HG03095 (cell line): ENCODE data around the gene RARRES2.
A peak's percentile ranks its signal among the peaks of the same experiment; 100 is the strongest.
"Not testable (repeated sequence)": the region's sequence is repeated elsewhere in the genome, so short reads cannot be mapped to it uniquely, and the experiment has no call there.

Experiments used
- ATAC-seq: cut with Tn5 transposase; IDR thresholded peaks from one replicate; pipeline ENCODE4 v1.9.1; 2021; ENCODE audit warnings: moderate library complexity; ENCODE audit not compliant: unreplicated experiment

Gene RARRES2

DNA sequence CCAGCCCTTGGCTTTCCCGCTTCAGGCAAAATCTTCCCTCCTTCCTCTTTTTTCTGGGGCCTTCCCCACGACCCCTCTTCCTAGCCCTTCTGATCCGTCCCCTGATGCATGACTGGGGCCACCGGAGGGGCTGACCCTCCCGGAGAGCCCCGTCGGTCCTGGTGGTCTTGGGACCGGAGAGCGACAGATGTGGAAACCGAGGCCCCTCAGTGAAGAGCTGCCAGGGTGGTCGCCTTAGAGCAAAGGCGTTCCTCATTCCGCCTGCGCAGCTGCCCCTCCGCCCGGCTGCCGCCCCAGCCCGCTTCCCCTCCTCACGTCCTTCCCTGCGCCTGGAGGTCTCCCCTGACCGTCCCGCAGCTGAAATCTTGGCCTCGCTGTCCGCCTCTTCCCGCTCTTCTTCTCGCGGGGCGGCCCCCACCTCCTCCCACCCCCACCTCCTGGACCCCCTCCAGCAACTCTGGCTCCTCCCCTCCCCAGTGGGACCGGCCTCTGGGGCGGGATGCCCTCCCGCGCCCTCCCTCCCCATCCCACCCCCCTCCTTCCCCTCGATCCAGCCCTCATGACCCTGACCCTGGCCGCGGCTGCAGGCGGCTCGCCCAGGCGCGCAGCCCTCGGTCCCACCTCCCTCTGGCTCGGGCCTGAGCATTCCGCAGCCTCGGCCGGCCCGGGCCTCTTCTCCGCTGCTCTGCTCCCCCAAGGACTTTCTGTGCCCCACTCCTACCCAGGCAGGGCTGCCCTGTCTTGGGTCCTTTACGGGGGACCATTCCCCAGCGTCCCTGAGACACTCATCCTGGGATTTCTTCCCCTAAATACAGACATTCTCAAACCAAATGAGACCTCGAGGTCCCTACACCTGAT is at the start of gene RARRES2:
TSS of gene RARRES2 (minus strand) at position 367 of the 858 bp plus-strand sequence. CDS start 1,020 bp downstream, outside the sequence.
- ATAC-seq, result no peak

DNA sequence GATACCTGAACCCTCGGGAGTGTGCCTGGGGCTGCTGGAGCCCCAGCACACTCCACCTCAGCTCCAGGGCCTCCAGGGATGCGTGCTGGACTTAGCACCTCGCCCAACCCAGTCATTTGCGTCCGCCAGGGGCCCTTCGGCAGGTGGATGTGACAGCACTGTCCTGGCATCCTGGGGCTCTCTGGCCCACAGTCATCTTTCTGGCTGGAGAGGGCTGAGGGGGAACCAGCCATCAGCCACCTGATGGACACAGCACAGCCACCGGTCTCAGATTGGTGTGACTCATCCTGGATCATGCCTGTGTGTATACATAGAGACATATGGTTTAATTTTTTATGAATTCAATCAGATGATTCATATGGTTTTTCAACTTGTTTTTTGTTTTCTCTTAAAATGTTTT is 48.8 kb upstream of the RARRES2 start:
- no peak for ATAC-seq

DNA sequence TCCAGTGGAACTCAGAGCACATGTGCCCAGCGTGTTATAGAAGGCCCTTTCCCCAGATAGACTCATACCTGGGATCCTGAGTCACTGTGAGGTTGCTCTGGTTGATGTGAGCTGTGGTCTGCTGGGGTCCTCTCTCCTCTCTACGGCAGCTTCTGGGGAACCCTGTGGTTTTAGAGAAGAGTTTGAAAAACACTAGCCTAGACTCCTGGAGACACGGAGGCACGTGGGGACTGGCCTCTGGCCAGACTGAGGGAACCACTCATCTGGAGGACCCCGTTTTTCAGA is 48.0 kb upstream of the RARRES2 start:
- no peak for ATAC-seq

DNA sequence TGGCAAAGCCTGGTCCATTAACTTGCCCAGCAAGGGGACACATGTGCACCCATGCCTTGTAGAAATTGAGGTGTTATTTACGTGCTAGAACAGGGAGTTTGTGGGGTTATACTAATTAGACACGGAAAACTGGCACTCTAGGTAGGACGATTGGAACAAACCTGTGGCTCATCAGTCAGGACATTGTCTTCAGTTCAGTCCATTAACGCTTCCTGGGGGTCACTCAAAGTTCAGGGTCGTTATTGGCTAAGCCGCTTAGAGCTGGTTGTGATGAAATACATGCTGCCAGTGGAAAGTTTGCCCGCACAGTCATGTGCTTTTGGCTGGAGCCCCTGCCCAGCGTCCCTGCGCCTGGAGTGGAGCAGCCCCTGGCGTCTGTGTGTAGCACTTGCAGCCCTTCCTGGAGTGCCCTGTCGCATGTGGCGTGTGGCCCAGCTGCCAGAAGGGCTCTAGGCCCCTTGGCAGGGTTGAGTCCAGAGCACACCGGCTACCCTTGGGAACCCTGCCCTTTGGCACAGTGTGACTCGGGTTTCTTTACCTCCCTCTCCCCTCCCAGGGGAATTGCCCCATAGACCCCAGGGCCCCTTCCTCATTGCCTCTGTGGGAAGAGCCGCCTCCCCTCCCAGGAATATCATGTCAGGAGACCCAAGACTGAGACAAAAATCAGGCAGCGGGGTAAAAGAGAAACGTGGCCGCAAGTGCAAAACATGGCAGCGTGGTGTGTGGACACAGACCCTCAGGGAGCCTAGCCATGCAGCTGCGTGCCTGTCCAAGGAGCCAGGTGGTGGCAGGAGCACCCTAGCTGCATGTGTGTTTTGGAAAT is 47.5 kb upstream of the RARRES2 start:
- no peak for ATAC-seq

DNA sequence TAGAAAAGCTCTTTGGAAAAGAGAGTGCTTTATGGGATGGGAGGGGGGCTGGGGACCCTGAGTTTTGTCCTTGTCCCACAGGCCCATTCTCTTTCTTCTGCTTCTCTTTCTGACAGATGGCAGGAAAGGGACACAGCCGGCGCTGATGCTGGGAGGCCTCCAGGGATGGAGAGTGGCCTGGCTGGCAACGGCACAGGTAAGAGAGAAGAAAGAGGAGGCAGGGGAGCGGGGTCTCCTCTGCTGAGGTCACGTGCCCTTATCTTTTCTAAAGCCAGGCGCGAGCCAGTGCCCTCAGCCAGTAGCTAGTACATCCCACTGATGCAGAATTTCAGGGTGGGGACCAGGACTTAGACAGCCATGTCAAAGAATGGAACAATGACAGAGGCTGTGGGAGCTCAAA is 46.9 kb upstream of the RARRES2 start:
- ATAC-seq, result no peak

DNA sequence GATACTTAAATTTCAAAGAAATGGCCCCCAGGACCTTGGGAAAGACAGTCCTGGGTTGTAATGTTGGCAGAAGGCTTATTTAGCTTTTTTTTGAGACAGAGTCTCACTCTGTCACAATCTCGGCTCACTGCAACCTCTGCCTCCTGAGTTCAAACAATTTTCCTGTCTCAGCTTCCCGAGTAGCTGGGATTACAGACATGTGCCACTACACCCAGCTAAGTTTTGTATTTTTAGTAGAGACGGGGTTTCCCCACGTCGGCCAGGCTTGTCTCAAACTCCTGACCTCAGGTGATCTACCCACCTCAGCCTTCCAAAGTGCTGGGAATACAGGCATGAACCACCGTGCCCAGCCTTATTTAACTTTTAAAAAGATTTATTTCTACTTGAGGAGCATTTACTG is 44.5 kb upstream of the RARRES2 start:
- not testable (repeated sequence) for ATAC-seq

DNA sequence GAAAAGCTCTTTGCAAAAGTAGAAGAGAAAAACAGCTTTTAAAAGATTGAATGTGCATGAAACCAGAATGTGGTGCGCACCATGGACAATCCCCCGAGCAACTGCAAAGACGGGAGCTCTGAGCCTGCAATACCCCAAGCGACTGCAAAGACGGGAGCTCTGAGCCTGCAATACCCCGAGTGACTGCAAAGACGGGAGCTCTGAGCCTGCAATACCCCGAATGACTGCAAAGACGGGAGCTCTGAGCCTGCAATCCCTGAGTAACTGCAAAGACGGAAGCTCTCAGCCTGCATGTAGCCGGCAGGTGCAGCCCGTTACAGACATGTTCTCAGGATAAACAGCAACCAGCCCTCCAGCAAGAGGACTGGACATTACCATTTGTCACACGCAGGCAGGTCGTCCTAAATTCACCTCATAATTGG is 43.9 kb upstream of the RARRES2 start:
- ATAC-seq, result no peak

DNA sequence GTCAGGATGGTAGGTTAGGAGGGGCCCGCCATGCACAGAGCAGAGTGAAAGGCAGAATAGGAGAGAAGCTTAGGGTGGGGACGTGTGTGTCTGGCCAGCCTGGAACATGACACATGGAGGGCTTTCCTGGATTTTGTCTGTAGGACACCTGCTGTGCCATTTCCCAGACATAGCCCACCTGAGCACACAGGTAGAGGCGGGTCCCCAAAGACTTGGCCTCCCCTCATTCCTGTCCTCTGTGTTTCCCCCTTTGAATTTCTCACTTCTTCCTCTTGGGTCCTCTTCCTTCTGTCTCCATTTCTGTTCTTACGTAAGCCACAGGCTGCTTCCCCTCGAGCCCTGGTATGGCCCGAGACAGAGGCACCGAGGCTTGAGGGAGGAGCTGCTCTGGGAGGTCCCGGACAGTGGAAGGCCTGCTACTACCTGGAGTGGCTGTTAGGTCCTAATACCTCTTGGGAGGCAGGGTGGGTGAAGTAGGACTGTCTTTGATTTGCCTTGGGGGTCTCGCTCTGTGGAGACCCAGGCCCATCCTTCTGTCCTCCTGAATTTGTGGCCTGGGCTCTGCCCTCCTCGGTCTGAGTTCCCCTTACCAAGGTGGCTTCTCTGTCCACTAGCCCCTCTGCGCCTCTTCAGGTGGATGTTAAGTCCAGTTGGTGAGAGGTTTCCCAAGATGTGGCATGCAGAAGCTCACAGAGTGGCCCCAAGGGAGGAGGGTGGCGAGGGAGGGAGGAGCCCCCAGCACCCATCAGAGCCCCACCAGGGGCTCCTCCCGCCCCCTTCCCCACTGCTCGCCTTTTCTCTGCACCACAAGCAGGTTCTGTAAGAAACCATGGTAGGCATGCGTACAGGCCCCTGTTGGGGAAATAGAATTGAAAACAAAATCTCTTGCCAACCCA is 43.2 kb upstream of the RARRES2 start:
- ATAC-seq, result no peak

DNA sequence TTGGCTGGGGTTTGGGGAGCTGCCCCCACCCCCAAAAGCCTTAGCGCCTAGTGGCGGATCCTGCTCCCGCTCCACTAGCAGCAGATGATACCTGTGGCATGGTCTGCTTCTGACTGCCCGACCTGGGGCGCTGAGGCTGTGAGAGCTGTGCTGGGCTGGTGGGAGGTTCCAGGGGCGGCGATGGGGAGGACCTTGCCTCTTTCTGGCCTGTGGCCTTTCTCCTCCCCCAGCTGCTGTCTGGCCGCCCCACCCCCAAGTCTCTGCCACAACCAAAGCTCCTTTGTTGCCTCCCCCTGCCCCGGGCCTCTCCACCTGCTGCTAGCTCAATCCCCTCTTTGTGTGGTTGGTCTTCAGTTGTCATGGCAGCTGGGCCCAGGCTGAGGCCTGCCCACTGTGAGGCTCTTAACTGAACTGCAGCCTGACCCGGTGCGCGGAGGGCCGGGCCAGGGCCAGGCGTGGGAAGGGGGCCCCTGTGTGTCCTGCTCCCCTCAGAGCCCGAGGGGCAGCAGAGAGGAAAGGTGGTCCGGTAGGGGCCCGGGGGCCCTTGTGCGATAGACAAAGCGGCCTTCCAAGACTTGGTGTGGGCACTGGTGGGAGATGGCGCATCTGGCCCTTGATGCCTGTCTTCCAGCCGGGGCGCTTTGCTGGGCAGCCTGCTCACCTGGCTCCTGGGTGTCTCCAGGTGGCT is 42.4 kb upstream of the RARRES2 start:
- ATAC-seq, result no peak

DNA sequence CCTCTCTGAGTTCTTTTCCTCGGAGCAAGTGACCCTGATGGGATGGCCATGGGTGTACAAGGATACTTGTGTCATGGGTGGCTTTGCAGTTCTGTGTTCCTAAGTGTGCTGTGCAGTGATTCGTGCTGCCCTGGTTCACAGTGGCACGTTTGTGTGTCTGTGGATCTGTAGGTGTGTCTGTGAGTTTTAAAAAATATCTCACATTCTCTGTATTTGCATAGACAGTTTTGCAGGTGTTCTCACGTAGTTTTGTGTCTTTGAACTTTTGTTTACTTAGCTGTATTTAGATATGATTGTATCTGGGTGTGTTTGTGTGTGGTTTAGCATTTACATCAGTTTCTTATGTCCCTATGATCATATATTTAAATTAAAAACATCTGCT is 41.4 kb upstream of the RARRES2 start:
- ATAC-seq, result no peak

DNA sequence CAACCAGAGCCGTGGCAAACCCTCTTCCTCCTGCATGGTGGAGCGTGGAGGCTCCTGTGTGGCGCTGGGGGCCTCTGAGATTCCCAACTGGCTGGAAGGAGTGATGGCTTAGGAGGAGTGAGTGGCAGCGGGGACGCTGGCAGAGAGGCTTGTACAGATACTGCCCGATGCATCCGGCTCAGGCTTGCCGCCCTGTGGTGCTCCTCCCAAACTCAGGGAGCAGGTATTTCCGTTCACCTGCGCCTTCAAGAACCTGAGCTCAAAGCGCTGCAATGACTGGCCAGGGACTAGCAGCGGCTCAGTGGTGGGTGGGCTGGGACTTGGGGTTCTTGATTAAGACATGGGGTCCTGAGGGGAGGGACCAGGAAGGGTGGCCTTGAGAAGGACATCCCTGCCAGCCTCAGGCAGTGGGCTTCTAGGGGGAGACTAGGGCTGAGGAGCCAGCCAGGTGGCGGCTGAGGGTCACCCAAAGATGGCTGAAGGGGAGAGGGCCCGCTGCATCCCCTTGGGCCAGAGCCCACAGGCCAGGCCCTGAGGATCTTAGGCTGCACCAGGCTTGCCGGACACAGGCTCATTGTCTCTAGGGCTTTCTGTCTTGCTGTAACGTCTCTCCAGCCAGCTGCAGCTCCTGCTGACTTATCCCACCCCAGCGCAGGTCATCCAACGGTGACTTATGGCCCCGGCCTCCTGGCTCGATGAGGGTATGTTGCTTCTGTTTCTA is 40.9 kb upstream of the RARRES2 start:
- no peak for ATAC-seq

DNA sequence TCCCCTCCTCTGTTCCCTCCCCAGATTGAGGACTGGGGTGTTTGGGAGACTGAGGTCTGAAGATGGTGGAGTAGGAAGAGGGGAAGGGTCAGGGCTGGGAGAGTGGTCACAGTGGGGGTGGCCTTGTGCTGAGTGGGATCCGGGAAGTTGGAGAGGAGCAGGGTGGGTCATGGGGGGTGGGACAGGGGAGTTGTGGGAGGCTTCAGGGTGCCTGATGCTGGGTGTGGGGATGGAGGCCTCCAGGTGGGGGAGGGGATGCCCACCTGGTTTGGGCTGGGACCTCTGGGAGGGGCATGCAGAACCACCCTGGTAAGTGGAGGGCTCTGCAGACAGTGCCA is 40.3 kb upstream of the RARRES2 start:
- no peak for ATAC-seq

DNA sequence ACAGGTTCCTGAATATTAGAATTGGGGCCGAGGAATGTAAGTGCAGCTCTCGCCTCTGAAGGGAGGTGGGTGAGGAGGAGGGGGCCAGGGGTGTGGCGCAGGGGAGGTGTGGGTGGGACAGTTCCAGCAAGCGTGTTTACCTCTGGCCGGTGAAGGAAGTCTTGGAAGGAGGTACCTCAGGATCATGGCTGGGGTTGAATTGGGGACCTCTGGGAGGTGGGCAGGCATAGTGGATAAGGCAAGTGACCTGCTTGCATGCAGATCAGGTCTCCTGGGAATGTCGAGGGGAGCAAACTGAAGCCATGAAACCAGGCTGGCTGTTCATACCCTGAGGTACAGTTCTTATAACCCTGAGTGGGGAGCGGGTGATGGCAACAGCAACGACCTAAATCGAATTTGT is 39.7 kb upstream of the RARRES2 start:
- ATAC-seq, result no peak

DNA sequence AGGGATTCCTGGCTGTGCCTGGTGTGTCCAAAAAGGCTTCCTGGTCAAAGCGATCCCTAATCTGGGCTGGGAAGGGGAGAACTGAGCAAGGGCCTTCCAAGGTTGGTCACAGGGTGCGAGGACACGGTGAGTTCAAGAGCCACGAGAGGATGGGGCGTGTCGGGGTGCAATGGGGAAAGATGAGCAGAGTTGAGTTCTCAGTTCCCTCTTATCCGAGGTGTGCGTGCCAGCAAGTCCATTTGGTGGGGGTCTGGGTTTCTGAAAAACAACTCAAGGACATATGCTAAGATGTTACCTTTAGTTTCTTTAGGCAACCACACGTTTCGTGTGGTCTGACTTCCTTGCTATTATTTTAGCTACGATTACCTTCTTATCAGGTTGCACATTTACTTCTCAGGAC is 39.0 kb upstream of the RARRES2 start:
- ATAC-seq, result peak; percentile 21

DNA sequence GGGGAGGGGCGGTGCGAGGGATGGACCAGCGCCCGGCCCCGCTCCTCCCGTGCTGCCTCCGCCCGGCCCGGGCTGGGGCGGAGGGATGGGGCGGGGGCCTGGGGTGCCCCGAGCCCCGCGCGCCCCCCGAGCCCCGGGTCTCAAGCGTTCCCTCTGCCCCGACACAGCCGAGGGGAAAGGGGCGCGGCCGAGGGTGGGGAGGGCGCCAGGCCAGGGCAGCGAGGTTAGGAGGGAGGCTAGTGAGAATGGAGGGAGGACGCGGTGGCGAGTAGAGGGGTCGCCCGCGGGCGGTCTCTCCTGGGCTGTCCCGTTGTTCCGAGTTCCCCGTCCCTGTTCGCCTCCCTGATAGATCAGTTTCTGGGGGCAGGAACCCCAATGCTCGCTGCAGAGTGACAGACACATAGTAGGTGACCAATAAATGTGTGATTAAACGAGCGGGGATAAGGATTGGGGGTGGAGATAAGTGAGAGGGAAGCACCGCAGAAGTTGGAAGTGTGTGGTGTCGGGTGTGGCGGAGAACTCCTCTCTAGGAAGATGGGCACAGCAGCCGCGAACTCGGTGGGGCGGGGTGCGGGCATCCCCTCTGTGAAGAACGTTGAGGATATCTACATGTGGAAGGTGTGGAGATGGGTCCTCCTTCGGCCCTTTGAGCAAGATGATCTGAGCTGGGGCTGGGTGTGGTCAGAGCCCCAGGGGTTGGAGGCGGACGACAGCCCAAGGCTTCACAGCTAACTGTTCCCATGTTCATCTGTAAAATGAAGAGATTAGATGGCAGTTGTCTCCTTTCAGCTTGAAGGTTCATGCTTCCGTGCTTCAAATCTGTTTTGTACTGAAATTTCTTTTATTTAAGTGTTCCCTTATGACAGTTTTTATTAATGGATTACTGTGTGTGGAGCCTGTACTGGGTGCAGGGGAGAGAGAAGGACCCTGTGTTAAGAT is 38.3 kb upstream of the RARRES2 start:
- no peak for ATAC-seq

DNA sequence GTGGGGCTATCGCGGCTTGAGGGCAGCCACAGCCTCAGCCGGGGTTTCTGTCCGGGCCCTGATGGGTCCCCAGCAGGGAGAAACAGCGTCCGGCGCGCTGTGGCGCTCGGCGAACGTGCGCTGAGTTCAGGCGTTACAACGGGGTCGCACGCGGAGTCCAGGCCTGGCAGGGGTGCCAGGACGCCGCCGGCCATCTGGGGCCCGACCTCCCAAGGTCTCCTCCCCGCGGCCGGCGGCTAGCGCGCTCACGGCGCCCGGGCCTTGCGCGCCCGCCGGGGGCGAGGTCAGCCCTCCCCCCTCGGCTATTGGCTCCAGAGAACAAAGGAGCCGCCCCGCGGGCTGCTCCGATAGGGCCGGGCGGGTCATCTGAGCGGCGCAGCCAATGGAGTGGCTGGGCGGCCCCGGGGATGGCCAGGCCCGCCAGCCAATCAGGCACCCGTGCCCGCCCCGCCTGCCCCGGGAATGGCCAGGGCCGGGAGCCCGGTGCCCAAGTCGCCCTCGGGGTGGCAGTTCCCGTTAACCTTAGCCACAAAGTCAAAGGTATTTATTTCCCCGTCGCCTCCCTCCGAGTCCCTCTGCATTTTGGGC is 37.5 kb upstream of the RARRES2 start, which contains the start of gene ZNF775:
TSS of gene ZNF775 (plus strand) at position 478 of the 588 bp plus-strand sequence. CDS start 9,141 bp downstream, outside the sequence.
- ATAC-seq, result peak; percentile 73

DNA sequence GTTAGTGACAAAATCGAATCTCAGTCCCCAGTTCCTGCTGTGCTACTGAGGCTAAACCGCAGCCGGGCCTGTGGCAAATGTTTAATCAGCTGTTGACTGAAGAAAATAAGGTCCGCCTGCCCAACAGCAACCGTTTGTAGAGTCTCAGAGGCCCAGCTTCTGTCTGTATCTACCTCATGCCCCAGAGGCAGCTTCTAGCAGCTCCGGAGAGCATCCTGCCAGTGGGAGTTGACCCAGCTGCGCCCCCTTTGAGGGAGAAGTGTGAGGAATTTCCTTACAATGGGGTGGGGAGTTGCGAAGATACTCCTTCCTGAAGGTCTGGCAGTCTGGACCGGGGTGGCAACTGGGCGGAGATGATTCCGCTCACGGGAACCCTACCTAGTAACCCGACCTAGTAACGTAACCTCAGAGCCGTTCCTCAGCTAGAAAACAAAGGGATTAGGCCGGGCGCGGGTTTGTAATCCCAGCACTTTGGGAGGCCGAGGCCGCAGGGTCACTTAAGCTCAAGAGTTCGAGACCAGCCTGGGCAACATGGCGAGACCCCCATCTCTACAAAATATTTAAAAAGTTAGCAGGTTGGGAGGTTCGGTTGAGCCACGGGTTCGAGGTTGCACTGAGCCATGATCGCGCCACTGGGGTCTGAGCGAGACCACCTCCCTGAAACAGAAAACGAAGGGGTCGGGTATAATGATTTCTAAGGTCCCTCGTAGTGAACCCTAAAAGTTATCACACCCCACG is 36.9 kb upstream of the RARRES2 start:
- ATAC-seq, result no peak

DNA sequence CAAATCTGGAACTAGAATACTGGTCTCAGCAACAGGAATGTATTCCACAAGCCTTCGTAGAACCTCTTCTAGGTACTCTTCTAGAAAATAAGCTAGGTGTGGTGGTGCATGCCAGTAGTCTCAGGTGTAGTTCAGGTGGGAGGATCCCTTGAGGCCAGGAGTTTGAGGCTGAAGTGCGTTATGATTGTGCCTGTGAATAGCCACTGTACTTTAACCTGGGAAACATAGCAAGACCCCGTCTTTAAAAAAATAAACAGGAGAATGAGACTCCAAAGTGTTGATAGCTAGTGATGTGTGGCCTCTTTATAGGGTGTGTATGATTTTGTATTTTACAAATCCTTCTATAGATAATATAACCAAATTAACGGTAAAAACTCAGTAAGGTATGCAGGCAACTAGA is 36.2 kb upstream of the RARRES2 start:
- no peak for ATAC-seq
